SKM-1 treated with dmso at 0.1 percent for 144 hours (cell line): ENCODE data around the gene BPIFB4.
"Not testable (repeated sequence)": the region's sequence is repeated elsewhere in the genome, so short reads cannot be mapped to it uniquely, and the experiment has no call there.

Experiments used
- DNase-seq: peaks from one replicate; lab custom pipeline; 2025; ENCODE audit not compliant: unreplicated experiment; lab: John Stamatoyannopoulos, UW

The BPIFB4 gene

GRCh38 chr20:33115501-33115900, 36.1 kb downstream of the BPIFB4 start:
- not testable (repeated sequence) for DNase-seq

GRCh38 chr20:33119725-33120720, 40.6 kb downstream of the BPIFB4 start:
- no peak for DNase-seq

GRCh38 chr20:33120934-33121333, 41.5 kb downstream of the BPIFB4 start:
- no peak for DNase-seq

GRCh38 chr20:33122297-33122696, 42.9 kb downstream of the BPIFB4 start:
- DNase-seq, result not testable (repeated sequence)

GRCh38 chr20:33124261-33124660, 44.8 kb downstream of the BPIFB4 start:
- no peak for DNase-seq

- no peak for DNase-seq
Observed at GRCh38 chr20:33124994-33125393, 45.6 kb downstream of the BPIFB4 start.

GRCh38 chr20:33125983-33126382, 46.5 kb downstream of the BPIFB4 start:
- no peak for DNase-seq

GRCh38 chr20:33127422-33128097, 48.1 kb downstream of the BPIFB4 start:
- no peak for DNase-seq

- no peak for DNase-seq
Observed at GRCh38 chr20:33130568-33131061, 51.2 kb downstream of the BPIFB4 start.

GRCh38 chr20:33131949-33132473, 52.6 kb downstream of the BPIFB4 start:
- DNase-seq, result no peak

- no peak for DNase-seq
Observed at GRCh38 chr20:33132513-33133372, 53.3 kb downstream of the BPIFB4 start.

GRCh38 chr20:33133373-33133941, 54.0 kb downstream of the BPIFB4 start:
- no peak for DNase-seq

GRCh38 chr20:33137195-33137594, 57.8 kb downstream of the BPIFB4 start:
- no peak for DNase-seq

GRCh38 chr20:33139467-33139866, 60.0 kb downstream of the BPIFB4 start:
- DNase-seq, result no peak

GRCh38 chr20:33145521-33145920, 66.1 kb downstream of the BPIFB4 start:
- no peak for DNase-seq

- DNase-seq, result no peak
Observed at GRCh38 chr20:33147299-33147698, 67.9 kb downstream of the BPIFB4 start.

- no peak for DNase-seq
Observed at GRCh38 chr20:33148040-33148439, 68.6 kb downstream of the BPIFB4 start.

GRCh38 chr20:33154252-33154651, 74.8 kb downstream of the BPIFB4 start:
- no peak for DNase-seq

GRCh38 chr20:33158637-33159385, 79.4 kb downstream of the BPIFB4 start:
- DNase-seq, result no peak

GRCh38 chr20:33159713-33160112, 80.3 kb downstream of the BPIFB4 start:
- no peak for DNase-seq
